ENCODE measurements around the gene BABAM2. TPM values are rescaled to one million over a fixed set of nuclear protein-coding genes. Genes with fewer than 3 reads are reported as not detected.

The BABAM2 gene
- total RNA-seq, 4 donors from 2014 or later: 35.0 to 70.5 (median 51.5) TPM

DNA sequence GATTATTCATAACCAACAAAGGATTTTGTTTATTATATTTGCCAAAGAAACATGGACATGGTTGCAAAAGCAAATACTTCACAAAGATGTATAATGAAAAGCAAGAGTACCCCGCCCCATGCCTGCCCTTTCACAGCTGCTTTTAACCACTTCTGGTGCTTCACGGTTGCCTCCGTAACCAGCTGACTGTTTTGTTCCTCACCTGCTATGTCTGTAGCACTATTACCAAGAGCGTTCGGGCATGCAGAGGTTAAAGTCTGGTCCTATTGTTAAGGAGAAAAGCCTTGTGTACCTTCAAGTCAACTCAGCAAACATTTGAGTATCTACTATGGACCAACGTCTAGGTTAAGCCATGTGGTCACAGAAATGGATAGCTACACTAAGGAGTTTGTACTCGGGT lies 386.9 kb downstream of the BABAM2 start:
- Histone ChIP-seq H3K36me3 (no peaks in the 10 kb centered on the region), H3K9me3 (no peaks in the 10 kb centered on the region), H3K4me1 (peaks cover 0 to 18% (median 4%) of the 10 kb centered on the region in 4 donors), H3K27me3 (no peaks in the 10 kb centered on the region), H3K4me3 (no peak overlapping the region), H3K27ac (no peak overlapping the region)
- DNase-seq: no peak
- TF ChIP-seq CTCF (IDR thresholded peaks at IDR 0.05) (no peak), POLR2A (IDR thresholded peaks at IDR 0.05) (no peak)

DNA sequence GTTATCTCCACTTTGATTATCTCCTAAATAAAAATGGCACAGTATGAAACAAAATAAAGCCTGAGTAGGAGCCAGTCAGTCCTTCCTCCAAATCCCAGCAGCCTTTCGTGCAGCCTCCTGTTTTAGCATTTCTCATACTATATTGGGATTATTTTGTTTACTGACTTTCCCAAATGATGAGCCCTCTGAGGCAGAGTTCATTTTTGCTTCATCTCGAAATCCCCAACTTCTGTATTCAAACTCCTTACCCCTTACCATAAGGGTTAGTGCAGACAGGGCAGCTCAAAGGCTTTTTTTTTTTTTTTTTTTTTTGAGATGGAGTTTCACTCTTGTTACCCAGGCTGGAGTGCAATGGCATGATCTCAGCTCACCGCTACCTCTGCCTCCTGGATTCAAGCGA lies 388.8 kb downstream of the BABAM2 start:
- Histone ChIP-seq H3K9me3 (no peaks in the 10 kb centered on the region), H3K27ac (no peak overlapping the region), H3K4me1 (peaks cover 0 to 13% (median 4%) of the 10 kb centered on the region in 4 donors), H3K4me3 (no peak overlapping the region), H3K27me3 (no peaks in the 10 kb centered on the region), H3K36me3 (no peaks in the 10 kb centered on the region)
- DNase-seq: no peak
- no peak for TF ChIP-seq POLR2A (IDR thresholded peaks at IDR 0.05)
- TF ChIP-seq CTCF (IDR thresholded peaks at IDR 0.05): no peak

- DNase-seq: no peak
- Histone ChIP-seq H3K36me3 (no peaks in the 10 kb centered on the region), H3K4me1 (peaks cover 0 to under 1% (median 0%) of the 10 kb centered on the region in 4 donors), H3K4me3 (no peak overlapping the region), H3K27ac (no peak overlapping the region), H3K9me3 (no peaks in the 10 kb centered on the region), H3K27me3 (no peaks in the 10 kb centered on the region)
- TF ChIP-seq POLR2A (IDR thresholded peaks at IDR 0.05) (no peak), CTCF (IDR thresholded peaks at IDR 0.05) (no peak)
Measured at GRCh38 chr2:28280619-28281018, 390.1 kb downstream of the BABAM2 start.

GRCh38 chr2:28281739-28282138 lies 391.2 kb downstream of the BABAM2 start:
- H3K4me1 ChIP-seq: no peaks in the 10 kb centered on the region
- no peak for DNase-seq
- H3K27ac ChIP-seq: no peak overlapping the region
- TF ChIP-seq POLR2A (IDR thresholded peaks at IDR 0.05) (no peak), CTCF (IDR thresholded peaks at IDR 0.05) (no peak)
- no peaks in the 10 kb centered on the region for H3K36me3 ChIP-seq
- no peak overlapping the region for H3K4me3 ChIP-seq
- H3K27me3 ChIP-seq: no peaks in the 10 kb centered on the region
- H3K9me3 ChIP-seq: no peaks in the 10 kb centered on the region

DNA sequence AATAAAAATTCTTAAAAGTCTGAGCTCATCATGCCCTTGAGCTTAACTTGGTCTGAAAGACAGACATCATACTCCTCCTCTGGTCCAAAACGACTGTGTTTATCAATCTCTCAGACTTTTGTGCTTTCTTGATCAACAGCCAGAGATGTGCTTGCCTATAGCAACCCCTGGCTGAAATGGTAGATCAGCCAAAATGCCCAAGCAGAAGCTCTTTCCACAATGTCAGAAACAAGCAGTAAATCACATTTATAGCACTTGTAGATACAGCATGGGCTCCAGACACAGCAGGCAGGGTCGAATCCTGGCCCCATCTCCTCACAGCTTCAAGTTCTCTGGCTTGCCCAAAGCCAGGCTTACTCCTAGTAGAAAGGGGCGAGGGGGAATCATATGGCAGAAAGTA lies 391.7 kb downstream of the BABAM2 start:
- no peaks in the 10 kb centered on the region for H3K36me3 ChIP-seq
- H3K27me3 ChIP-seq: no peaks in the 10 kb centered on the region
- TF ChIP-seq POLR2A (IDR thresholded peaks at IDR 0.05) (no peak), CTCF (IDR thresholded peaks at IDR 0.05) (no peak)
- H3K4me3 ChIP-seq: no peak overlapping the region
- DNase-seq: no peak
- no peak overlapping the region for H3K27ac ChIP-seq
- no peaks in the 10 kb centered on the region for H3K9me3 ChIP-seq
- H3K4me1 ChIP-seq: no peaks in the 10 kb centered on the region

All from Peyer's patch (tissue), 4 donors.